HG02970 (cell line): ENCODE data around the gene CT55.
"Not testable (repeated sequence)": the region's sequence is repeated elsewhere in the genome, so short reads cannot be mapped to it uniquely, and the experiment has no call there.

Experiments used
- ATAC-seq: cut with Tn5 transposase; IDR thresholded peaks from one replicate; pipeline ENCODE4 v1.9.1; 2021; ENCODE audit warnings: mild to moderate bottlenecking, moderate library complexity, moderate number of reproducible peaks; ENCODE audit not compliant: unreplicated experiment, low FRiP score

The CT55 gene

DNA sequence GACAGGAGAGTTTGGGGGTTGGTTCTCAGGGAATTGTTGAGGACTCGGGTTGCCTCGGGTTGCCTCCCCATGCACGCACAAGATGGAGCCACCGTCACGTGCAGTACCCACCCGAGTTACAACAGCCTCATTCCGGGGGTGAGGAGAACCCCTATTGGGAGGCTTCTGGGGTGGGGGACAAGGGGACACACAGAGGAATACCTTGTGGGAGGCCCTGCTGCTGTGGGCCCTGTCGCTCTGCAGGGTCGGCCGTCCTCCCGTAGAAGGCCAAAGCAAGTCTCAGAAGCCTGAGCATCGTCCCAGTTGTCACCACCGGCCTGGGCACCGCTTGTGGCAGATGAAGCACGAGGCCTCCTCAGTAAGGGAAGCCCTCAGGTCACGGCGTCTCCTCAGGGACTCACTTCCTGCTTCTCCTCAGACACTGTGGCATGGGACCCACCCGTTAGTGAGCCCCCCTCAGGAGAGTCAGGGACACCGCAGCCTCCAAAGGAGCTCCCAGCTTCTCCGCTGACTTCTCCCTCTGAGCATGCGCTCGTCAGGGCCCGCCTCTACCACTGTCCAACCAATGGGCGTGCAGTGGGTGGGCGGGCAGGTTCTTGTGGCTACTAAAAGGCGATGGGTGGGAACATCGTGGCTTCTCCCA, at the start of gene CT55:
Gene CT55 (minus strand): TSS at position 522 of the 643 bp plus-strand sequence. CDS start 227 bp downstream, at position 295.
- ATAC-seq, result no peak

- ATAC-seq, result no peak
These were observed 42.1 kb upstream of the CT55 start for GRCh38 chrX:135213200-135213844.

GRCh38 chrX:135206427-135206826, 35.2 kb upstream of the CT55 start:
- ATAC-seq, result not testable (repeated sequence)

- no peak for ATAC-seq
These were observed 29.1 kb upstream of the CT55 start for GRCh38 chrX:135200297-135200696.

GRCh38 chrX:135194684-135195083, 23.5 kb upstream of the CT55 start:
- ATAC-seq, result no peak

DNA sequence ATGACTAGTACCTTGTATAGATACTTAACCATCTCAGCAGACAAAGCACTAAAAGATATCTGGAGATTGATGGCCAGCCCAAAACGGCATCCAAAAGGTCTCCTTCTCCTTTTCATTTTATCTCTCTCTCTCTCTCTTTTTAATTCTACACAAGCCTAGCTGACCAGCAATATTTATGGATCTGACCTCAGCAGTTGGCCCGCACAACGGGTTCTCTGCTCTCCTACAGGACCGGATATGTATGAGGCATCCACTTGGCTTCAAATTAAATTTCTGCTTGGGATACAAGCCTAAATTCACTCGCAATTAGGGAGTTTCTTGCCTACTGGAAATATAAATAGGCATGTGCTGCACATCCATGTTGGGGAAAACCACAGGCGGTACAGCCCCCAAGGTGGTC, 22.5 kb upstream of the CT55 start:
- no peak for ATAC-seq

- no peak for ATAC-seq
These were observed 20.6 kb upstream of the CT55 start for GRCh38 chrX:135191838-135192237.

- no peak for ATAC-seq
These were observed 14.7 kb upstream of the CT55 start for GRCh38 chrX:135185795-135186443.

GRCh38 chrX:135178636-135179035, 7.4 kb upstream of the CT55 start:
- ATAC-seq, result no peak

GRCh38 chrX:135170468-135170867, 730 bp downstream of the CT55 start:
- no peak for ATAC-seq

- not testable (repeated sequence) for ATAC-seq
These were observed 1.7 kb downstream of the CT55 start for GRCh38 chrX:135169534-135169933.

- no peak for ATAC-seq
These were observed 2.7 kb downstream of the CT55 start for GRCh38 chrX:135168486-135168885.

DNA sequence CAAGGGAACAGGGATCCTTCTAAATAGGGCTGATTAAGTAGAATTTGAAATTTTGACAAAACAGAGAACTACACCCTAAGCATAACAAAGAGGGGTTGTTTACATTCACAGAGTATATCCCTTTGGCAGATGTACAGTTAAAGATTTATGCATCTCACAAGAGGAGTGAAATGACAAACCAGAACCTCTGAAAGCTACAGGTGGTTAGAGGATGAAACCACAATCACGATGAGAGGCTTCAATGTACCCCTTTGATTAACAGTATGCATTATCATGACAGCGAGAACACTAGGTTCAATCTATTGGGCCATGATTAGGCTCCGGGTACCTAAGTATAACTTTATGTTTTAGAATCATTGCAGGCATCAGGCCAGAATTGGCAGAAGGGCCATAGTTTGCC, 16.5 kb downstream of the CT55 start:
- not testable (repeated sequence) for ATAC-seq

DNA sequence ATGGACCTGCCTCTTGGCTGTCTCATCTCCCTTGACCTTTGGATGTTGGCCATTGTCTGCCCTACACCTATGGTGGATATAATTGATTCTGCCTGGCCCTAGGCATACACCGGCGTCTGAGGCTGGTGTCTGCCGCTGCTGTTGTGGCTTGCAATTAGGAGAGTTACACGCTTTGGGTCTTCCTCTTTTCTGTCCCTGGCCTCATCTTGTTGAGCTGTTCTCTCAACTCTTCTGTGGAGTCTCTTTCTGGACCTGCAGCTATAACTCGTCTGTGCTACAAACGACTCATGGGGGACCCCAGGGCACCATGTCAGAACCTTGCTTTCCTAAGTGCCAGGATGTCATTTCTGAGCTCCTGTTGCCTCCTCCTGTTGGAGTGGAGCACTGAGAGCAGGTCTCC, 45.1 kb downstream of the CT55 start:
- ATAC-seq, result not testable (repeated sequence)

GRCh38 chrX:135120056-135120576, 51.1 kb downstream of the CT55 start, which contains the start of gene ETDB:
Gene ETDB (minus strand): TSS chrX:135120526. CDS start chrX:135119261, 1,265 bp downstream.
- not testable (repeated sequence) for ATAC-seq

DNA sequence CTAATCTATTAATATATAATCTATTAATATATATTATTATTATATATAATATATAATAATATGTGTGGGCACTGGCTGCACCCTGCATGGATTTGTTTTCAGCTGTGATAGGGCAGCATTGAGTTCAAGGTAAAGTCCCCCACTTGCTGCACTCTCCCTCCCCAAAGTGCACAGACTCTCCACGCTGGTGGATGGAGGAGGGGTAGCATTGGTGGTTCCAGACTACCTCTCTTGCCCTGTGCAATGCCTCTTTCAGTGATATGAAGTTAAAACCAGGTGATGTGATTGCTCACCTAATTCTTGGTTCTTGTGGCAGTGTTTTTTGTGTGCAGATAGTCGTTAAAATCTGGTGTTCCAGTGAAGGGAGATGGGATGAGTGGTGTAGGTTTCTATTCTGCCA, 55.1 kb downstream of the CT55 start:
- not testable (repeated sequence) for ATAC-seq

DNA sequence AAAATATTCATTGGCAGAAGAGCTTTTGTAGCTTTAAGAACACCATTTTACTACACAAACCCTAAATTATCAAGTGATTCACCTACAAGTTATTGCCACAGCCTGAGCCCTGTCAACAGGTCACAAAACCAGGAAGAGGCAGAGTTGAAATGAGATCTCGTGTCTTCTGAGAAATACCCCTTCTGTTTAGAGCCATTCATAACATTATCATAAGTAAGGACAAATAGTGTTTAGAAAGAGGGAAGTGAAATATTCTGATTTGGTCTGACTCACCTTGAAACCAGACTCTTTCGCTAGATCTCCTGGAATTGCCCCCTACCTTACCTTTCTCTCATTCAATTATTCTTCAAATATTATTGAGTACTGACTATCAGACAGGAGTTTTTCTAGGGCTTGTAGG, 56.8 kb downstream of the CT55 start:
- peak; percentile 87 for ATAC-seq

DNA sequence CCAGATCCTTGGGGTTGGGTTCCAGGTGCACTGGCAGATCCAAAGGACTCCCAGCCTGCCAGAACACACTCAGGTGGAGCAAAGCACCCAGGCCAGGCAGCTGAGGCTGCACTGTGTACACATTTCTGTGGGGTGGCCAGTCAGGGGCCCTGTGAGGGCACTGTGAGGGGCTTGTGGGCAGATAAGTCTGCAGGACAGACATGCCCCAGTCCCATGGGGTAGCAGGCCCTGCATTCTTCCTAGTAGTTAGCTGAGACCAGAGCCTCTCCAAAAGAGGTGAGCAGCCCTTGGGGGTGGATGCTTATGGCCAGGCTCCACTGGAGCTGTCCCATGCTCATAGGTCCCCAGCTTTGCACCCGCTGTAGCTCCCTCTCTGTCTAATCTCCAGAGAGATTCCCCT, 58.5 kb downstream of the CT55 start:
- no peak for ATAC-seq

DNA sequence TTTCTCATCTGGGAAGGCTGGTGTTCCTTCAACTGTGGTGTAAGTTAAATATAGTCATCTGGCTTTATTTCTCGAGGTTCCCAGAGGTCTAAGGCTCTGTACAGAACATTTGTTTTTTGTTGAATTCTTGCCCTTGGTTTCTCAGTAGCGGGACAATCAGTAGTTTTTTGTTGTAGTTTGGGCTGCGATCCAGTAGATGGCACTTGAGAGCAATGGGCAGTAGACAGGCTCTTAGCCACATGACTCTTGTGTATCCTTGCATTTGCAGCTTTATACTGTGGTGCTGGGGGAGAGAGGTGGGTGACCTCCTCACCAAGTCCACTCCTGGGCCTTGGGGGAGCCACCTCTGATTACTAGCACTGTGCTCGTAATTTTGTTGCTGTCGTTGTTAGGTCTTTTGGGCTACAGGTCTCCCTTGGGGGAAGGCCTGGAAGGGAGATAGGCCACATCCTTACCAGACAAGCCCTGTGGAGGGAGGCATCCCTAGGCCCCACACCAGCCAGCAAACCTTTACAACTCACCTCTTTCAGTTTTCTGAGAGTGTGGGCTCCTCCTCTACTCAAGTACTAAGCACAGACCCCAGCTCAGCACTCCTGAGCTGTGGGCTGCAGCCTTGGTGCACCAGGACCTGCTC, 59.0 kb downstream of the CT55 start:
- ATAC-seq, result no peak

DNA sequence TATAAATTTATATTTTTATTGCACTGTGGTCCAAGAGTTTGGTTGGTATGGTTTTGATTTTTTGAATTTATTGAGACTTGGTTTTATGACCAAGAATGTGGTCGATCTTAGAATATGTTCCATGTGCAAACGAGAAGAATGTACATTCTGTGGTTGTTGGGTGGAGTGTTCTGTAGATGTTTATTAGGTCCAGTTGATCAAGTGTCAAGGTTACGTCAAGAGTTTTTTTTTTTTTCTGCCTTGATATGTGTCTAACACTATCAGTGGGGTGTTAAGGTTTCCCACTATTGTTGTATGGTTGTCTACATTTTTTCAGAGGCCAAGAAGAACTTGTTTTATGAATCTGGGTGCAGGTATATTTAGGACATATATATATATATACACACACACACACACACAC, 61.6 kb downstream of the CT55 start:
- no peak for ATAC-seq
